ENCODE results near the gene ARHGEF5.

GRCh38 chr7:144407266-144407931, 52.2 kb downstream of the ARHGEF5 start:
- TF ChIP-seq CTCF (IDR thresholded peaks at IDR 0.05) (no peak), POLR2A (IDR thresholded peaks at IDR 0.05) (no peak)

Data from uterus (tissue), 2 donors.